B cell (primary cell): ENCODE data around the gene CAPN10. TPM values are rescaled to one million over a fixed set of nuclear protein-coding genes. Genes with fewer than 3 reads are reported as not detected.

Experiments used
- ATAC-seq: fragments of 200-7000 bp; cut with Tn5 transposase; one replicate; pipeline ENCODE4 v1.10.0; 2021; ENCODE audit warnings: low read depth, mild to moderate bottlenecking, moderate number of reproducible peaks, moderate library complexity
- CTCF ChIA-PET: fragments of 350-600 bp; sonication (Branson Sonifier 250); formaldehyde crosslinking; loops from one replicate; lab custom pipeline; 2021; ENCODE audit warnings: antibody characterized with exemption, inconsistent platforms; lab: Charles Lee
- POLR2A ChIA-PET: fragments of 350-600 bp; sonication (Branson Sonifier 250); formaldehyde crosslinking; loops from one replicate; lab custom pipeline; 2021; ENCODE audit warnings: antibody characterized with exemption; lab: Charles Lee
- DNase-seq: peaks from one replicate; pipeline ENCODE4 v3.0.0; 2013
- H2AFZ ChIP-seq: 2 replicates; pipeline ENCODE4 v1.6.1; 2012; ENCODE audit warnings: mild to moderate bottlenecking, low read depth, low read length; ENCODE audit not compliant: insufficient read depth, poor library complexity, severe bottlenecking
- H3K27ac ChIP-seq, 2 donors: 1 replicate in 1 of 2; 2 replicates in 1 of 2; pipeline ENCODE4 v1.5.1; 2012 to 2013; ENCODE audit warnings: low read length in 2 of 2, mild to moderate bottlenecking in 2 of 2, moderate library complexity in 1 of 2
- H3K27me3 ChIP-seq, 4 experiments: fragments of 200-600 bp in 1 of 4; sonication (generic) in 1 of 4; replicated peaks in 1 of 4; 1 replicate in 2 of 4; 2 replicates in 2 of 4; pipeline versions ENCODE4 v1.6.1 to v1.7.0; 2013 to 2016; ENCODE audit warnings: low read length in 3 of 4, mild to moderate bottlenecking in 2 of 4, mixed read lengths in 1 of 4, moderate library complexity in 1 of 4; ENCODE audit not compliant: insufficient read depth in 4 of 4, control insufficient read depth in 3 of 4; ENCODE audit errors: control extremely low read depth in 1 of 4
- H3K36me3 ChIP-seq, 2 experiments: replicated peaks in 1 of 2; 1 replicate in 1 of 2; 2 replicates in 1 of 2; pipeline versions ENCODE4 v1.6.1 to v1.7.1; 2013; ENCODE audit warnings: low read length in 1 of 2; ENCODE audit not compliant: insufficient read depth in 2 of 2, control insufficient read depth in 1 of 2; ENCODE audit errors: control extremely low read depth in 1 of 2, extremely low read depth in 1 of 2
- H3K4me1 ChIP-seq, 2 donors: fragments of 200-600 bp in 1 of 2; sonication (generic) in 1 of 2; 1 replicate in 1 of 2; 2 replicates in 1 of 2; pipeline versions ENCODE4 v1.5.1 to v1.6.1; 2013 to 2017; ENCODE audit warnings: low read length in 2 of 2; ENCODE audit not compliant: control insufficient read depth in 2 of 2, insufficient read depth in 2 of 2
- H3K4me2 ChIP-seq: replicated peaks from 2 replicates; pipeline ENCODE3; 2012; ENCODE audit warnings: mild to moderate bottlenecking, low read depth, low read length; ENCODE audit not compliant: poor library complexity, severe bottlenecking
- H3K4me3 ChIP-seq, 5 experiments: fragments of 200-600 bp in 1 of 5; sonication (generic) in 1 of 5; 1 replicate in 3 of 5; 2 replicates in 2 of 5; pipeline versions ENCODE4 v1.5.1 to v1.7.0; 2011 to 2016; ENCODE audit warnings: low read length in 4 of 5, mild to moderate bottlenecking in 4 of 5, low read depth in 2 of 5, control low read depth in 1 of 5, moderate library complexity in 1 of 5; ENCODE audit not compliant: insufficient read depth in 1 of 5; ENCODE audit errors: control extremely low read depth in 1 of 5, extremely low read depth in 1 of 5
- H3K79me2 ChIP-seq: fragments of 200-600 bp; sonication (generic); one replicate; pipeline ENCODE4 v1.6.0; 2016; ENCODE audit warnings: low read length; ENCODE audit not compliant: control insufficient read depth, insufficient read depth
- H3K9ac ChIP-seq: fragments of 200-600 bp; sonication (generic); 2 replicates; pipeline ENCODE4 v1.6.1; 2017; ENCODE audit warnings: mild to moderate bottlenecking, low read length, moderate library complexity
- H3K9me3 ChIP-seq, 3 donors: one replicate each; pipeline versions ENCODE4 v1.6.1 to v1.7.1; 2013; ENCODE audit warnings: low read length in 2 of 3; ENCODE audit not compliant: control insufficient read depth in 2 of 3, insufficient read depth in 1 of 3; ENCODE audit errors: control extremely low read depth in 1 of 3
- H4K20me1 ChIP-seq: 2 replicates; pipeline ENCODE4 v1.6.0; 2012; ENCODE audit warnings: mild to moderate bottlenecking, low read length; ENCODE audit not compliant: insufficient read depth, control insufficient read depth, poor library complexity, severe bottlenecking
- H3K27ac Mint-ChIP-seq: one replicate; pipeline ENCODE4 v1.8.0; 2021; ENCODE audit warnings: mixed read lengths
- H3K27me3 Mint-ChIP-seq: one replicate; pipeline ENCODE4 v1.8.0; 2021; ENCODE audit warnings: mixed read lengths
- H3K4me1 Mint-ChIP-seq: one replicate; pipeline ENCODE4 v1.8.0; 2021; ENCODE audit warnings: mixed read lengths
- H3K4me3 Mint-ChIP-seq: one replicate; pipeline ENCODE4 v1.8.0; 2021; ENCODE audit warnings: mixed read lengths
- H3K9me3 Mint-ChIP-seq: one replicate; pipeline ENCODE4 v1.8.0; 2022; ENCODE audit warnings: mixed read lengths; ENCODE audit not compliant: insufficient read depth
- CTCF ChIP-seq: fragments of 200-600 bp; IDR thresholded peaks from one replicate; pipeline ENCODE4 v1.8.0; 2022; ENCODE audit warnings: antibody characterized with exemption, mild to moderate bottlenecking
- EZH2 ChIP-seq: IDR thresholded peaks from 2 replicates; pipeline ENCODE4 v1.6.1; 2012; ENCODE audit warnings: borderline replicate concordance, low read depth, mild to moderate bottlenecking, moderate library complexity, low read length; ENCODE audit not compliant: insufficient read depth, poor library complexity, severe bottlenecking
- WGBS: methylation state at CpG from one replicate; pipeline ENCODE4 v1.1.5; 2013; ENCODE audit warnings: missing lambda C conversion rate; ENCODE audit not compliant: insufficient coverage; 5-methylcytosine and 5-hydroxymethylcytosine counted together
- intact Hi-C: fragments of 100-400 bp; cut with micrococcal nuclease; formaldehyde crosslinking; loops from one replicate; pipeline ENCODE4 v1.10.0; 2022
- polyA plus RNA-seq: library from polyadenylated mRNA; depleted of rRNA; stranded (reverse); fragments of >200 nt; gene quantifications from 2 replicates; pipeline ENCODE4 v1.2.3, GENCODE V29; 2012
- total RNA-seq, 2 donors: library from RNA; stranded (reverse); fragments of 120-200 nt in 1 of 2; gene quantifications; 1 replicate in 1 of 2; 2 replicates in 1 of 2; pipeline versions ENCODE4 v1.2.3 to v1.2.4, GENCODE V29; 2013 to 2022

CAPN10 gene
- total and polyA plus RNA-seq, 2 donors (not counting 1 experiment from before 2014, with no cell fraction given), result 73.4 to 92.1 TPM

GRCh38 chr2:240574386-240575100 is 12.0 kb upstream of the CAPN10 start:
- DNase-seq (no peak), ATAC-seq (no peak)
- 94% methylated on average over 21 of the region's 21 CpGs for WGBS
- Histone ChIP-seq H3K79me2 (peaks cover 61% of the 10 kb centered on the region), H3K9me3 (no peaks in the 10 kb centered on the region), H3K4me2 (no peak overlapping the region), H3K4me1 (peaks cover 17 to 20% of the 10 kb centered on the region in 2 donors), H4K20me1 (peaks cover 98% of the 10 kb centered on the region), H3K36me3 (peaks cover 0 to 58% of the 10 kb centered on the region in 2 experiments), H3K27ac (no peak overlapping the region), H3K4me3 (no peak overlapping the region), H3K27me3 (no peaks in the 10 kb centered on the region), H2AFZ (no peak overlapping the region), H3K9ac (no peak overlapping the region)
- no peaks in the 10 kb centered on the region for H3K9me3 Mint-ChIP-seq
- no peak overlapping the region for H3K4me3 Mint-ChIP-seq
- CTCF ChIA-PET, result no interaction called here
- no peak for TF ChIP-seq EZH2
- TF ChIP-seq CTCF, result no peak
- POLR2A ChIA-PET, result no interaction called here
- H3K4me1 Mint-ChIP-seq, result peaks cover 24% of the 10 kb centered on the region
- H3K27me3 Mint-ChIP-seq, result no peaks in the 10 kb centered on the region
- intact Hi-C loops, result no loop called here
- no peak overlapping the region for H3K27ac Mint-ChIP-seq

DNA sequence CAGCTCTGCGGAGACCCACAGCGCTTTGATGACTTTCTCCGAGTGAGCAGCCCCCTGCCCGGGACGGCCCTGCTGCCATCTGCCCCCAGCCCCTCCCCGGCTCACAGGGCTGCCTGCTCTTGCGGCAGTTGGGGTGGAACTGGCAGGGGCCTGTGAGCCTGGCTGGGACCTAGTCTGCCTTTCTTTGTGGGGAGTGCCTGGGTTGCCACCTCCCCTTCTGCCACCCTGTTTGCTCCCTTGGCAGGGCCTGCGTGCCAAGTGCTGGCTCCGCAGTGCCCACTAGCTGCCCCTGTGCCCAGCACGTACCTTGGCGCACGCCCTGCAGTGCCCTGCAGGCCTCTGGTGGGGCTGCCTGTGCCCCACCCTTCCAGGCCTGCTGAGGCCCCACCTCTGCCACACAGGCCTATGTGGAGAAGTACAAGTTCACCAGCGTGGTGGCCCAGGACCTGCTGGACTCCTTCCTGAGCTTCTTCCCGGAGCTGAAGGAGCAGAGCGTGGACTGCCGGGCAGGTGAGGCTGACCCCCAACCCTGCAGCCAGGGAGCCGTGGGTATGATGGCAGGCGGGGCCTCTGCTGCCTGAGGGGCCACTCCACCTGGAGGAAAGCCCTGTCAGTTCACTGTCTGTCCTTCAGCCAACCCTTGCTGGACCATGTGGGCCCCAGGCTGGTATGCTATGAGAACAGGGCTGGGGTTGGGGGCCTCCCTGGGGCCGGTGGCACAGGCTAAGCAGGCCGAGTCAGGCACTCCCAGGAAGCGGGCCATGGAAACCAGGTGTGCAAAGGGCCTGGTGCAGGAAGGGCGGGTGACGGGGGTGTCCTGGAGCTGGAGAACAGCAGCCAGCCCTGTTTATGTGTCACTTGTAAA is 11.2 kb upstream of the CAPN10 start:
- H2AFZ ChIP-seq, result no peak overlapping the region
- intact Hi-C loops, result no loop called here
- WGBS, result 94% methylated on average over 23 of the region's 23 CpGs
- H4K20me1 ChIP-seq, result peaks cover 98% of the 10 kb centered on the region
- H3K4me1 ChIP-seq, result peaks cover 9 to 18% of the 10 kb centered on the region in 2 donors
- no peak overlapping the region for H3K9ac ChIP-seq
- H3K27me3 Mint-ChIP-seq, result no peaks in the 10 kb centered on the region
- no peak for TF ChIP-seq EZH2
- TF ChIP-seq CTCF, result no peak
- H3K27ac ChIP-seq, result no peak overlapping the region
- H3K4me1 Mint-ChIP-seq, result peaks cover 25% of the 10 kb centered on the region
- no peak overlapping the region for H3K4me2 ChIP-seq
- H3K9me3 Mint-ChIP-seq, result no peaks in the 10 kb centered on the region
- ChIA-PET CTCF (no interaction called here), POLR2A (no interaction called here)
- peaks cover 61% of the 10 kb centered on the region for H3K79me2 ChIP-seq
- no peaks in the 10 kb centered on the region for H3K9me3 ChIP-seq
- H3K27ac Mint-ChIP-seq, result no peak overlapping the region
- no peaks in the 10 kb centered on the region for H3K27me3 ChIP-seq
- ATAC-seq (no peak), DNase-seq (no peak)
- no peak overlapping the region for H3K4me3 Mint-ChIP-seq
- H3K4me3 ChIP-seq, result no peak overlapping the region
- peaks cover 0 to 58% of the 10 kb centered on the region in 2 experiments for H3K36me3 ChIP-seq
